GM21423 (cell line): ENCODE measurements around the gene MICAL2.

Source experiments
- ATAC-seq: cut with Tn5 transposase; IDR thresholded peaks from one replicate; pipeline ENCODE4 v1.9.1; 2021; ENCODE audit warnings: mild to moderate bottlenecking, moderate library complexity; ENCODE audit not compliant: unreplicated experiment

Gene MICAL2

DNA sequence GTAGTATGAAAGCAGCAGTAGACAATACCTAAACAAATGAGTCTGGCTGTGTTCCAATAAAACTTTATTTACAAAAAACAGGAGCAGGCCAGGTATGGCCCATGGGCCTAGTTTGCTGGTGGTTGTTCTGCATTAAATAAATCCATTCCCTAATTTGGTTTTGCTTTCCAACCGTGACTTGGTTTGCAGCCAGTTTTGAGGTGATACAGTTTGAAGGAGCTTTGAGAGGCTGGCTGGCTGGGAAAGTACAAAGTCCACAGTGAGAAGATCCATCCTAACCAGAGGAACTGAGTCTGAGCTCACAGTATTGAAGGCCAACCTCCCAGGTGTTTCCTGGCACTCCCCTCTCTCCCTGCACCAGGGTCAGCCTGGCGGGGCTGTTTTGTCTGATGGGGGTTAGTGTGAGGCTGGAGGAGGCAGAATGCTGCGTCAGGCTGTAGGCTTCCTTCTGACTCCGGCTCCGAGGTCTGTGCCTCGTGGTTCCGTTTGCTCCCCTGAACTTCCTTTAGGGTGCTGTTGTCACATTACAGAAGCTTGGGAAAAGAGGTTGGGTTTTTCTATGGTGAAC is 129.5 kb downstream of the MICAL2 start:
- no peak for ATAC-seq

GRCh38 chr11:12240677-12241076 is 130.3 kb downstream of the MICAL2 start:
- ATAC-seq = no peak

DNA sequence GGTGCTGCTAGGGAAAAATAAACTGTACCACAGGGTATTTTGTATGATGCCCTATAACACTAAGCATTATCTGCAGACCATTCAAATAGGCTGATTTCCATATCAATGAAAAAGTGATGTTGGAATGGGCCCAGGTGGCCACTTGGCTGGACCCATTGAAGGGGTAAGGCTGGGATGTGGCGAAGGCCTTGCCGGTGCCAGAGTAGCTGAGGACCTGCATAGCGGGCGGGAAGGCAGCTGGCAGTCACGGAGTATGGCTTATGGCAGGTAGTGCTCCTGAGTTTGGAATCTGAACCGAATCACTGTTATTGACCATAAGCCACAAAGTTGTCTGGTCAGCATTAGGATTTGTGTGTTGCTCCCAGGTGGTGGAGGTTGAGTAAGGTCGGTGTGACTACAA is 131.0 kb downstream of the MICAL2 start:
- ATAC-seq = no peak

DNA sequence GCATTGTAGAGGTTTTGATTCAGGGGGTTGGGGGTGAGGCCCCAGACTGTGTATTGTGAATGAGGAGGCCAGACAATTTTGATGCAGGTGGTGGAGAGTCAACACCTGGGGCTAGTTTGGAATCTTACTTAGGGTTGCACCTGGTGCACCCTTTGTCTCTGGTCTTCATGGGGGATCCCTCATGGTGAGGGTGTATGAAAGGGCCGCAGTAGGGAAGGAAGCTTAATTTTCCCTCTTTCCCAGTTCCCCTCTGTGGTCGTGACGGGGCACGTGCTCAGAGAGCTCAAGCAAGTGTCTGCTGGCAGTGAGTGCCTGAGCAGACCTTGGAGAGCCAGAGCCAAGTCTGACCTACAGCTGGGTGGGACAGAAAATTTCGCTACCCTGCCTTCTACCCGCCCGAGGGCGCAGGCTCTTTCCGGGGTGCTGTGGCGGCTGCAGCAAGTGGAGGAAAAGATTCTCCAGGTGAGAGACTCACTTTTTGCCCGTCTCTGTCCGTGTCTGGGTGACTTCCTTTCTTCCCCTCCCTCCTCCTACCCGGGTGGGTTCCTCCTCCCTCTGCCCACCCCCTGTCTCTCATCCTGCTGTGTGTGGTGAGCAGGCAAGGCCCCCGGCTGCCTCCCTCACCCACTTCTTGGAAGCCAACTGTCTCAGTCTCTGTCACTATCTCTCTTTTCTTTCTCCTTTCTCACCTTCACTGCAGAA is 131.7 kb downstream of the MICAL2 start:
- ATAC-seq = no peak

- no peak for ATAC-seq
Observed at GRCh38 chr11:12242966-12243365, 132.6 kb downstream of the MICAL2 start.

- ATAC-seq = no peak
Observed at GRCh38 chr11:12243486-12243885, 133.1 kb downstream of the MICAL2 start.

GRCh38 chr11:12243911-12244550 is 133.6 kb downstream of the MICAL2 start:
- ATAC-seq = no peak

- no peak for ATAC-seq
Observed at GRCh38 chr11:12245091-12245490, 134.7 kb downstream of the MICAL2 start.

- ATAC-seq = no peak
Observed at GRCh38 chr11:12245549-12246016, 135.2 kb downstream of the MICAL2 start.

- no peak for ATAC-seq
Observed at GRCh38 chr11:12246147-12246546, 135.8 kb downstream of the MICAL2 start.

- ATAC-seq = no peak
Observed at GRCh38 chr11:12246989-12247388, 136.6 kb downstream of the MICAL2 start.

DNA sequence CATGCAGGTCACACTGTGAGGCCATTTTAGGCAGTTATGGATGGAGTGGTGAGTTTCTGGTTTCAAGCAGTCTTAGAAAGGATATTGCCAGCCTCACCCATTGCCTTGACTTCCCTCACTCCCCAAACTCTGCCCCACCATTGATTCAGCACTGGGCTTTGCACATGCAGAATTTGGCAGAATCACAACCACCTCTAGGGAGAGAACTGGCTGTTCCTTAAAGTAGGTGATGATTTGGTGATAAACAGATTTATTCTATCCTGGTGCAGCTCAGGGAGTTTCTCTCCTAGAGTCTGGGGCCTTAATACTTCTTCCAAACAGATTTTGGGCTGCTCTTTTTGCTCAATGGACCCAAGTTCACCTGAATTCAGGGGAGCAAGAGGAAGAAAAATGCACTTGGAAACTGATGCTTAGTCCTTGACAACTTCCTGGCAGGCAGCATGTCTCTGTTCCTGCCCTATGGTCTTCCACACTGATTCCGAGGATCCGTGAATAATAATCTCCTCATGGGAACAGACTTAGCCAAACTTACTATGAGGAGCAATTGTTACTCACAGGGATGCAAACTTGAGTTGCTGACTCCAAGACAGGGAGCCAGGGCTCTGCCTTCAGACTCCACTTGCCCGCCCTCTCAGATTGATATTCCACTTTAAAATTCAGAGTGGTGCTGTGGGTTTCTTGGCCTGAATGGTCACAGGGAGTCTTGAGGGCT is 137.3 kb downstream of the MICAL2 start:
- ATAC-seq = no peak

GRCh38 chr11:12248330-12248729 is 137.9 kb downstream of the MICAL2 start:
- ATAC-seq = no peak

GRCh38 chr11:12249590-12250260 is 139.3 kb downstream of the MICAL2 start:
- no peak for ATAC-seq

GRCh38 chr11:12251666-12252560 is 141.5 kb downstream of the MICAL2 start:
- ATAC-seq = no peak

GRCh38 chr11:12253843-12254281 is 143.5 kb downstream of the MICAL2 start:
- no peak for ATAC-seq

DNA sequence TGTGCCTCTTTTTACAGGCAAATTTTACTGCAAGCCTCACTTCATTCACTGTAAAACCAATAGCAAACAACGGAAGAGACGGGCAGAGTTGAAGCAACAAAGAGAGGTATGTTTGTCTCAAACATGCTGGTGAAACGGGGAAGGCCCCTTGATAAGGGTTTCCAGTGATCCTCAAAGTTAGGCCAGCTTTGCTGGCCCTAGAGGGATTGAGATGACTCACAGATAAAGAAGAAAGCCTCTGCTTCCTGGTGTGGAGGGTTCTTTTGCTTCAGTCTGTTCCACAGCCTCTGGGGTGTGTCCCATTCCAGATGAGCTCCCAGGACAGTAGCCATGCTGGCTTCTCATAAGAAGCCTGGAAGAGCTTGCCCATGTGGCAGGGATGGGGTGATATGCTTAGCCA is 148.1 kb downstream of the MICAL2 start:
- no peak for ATAC-seq

- ATAC-seq = no peak
Observed at GRCh38 chr11:12259956-12260355, 149.6 kb downstream of the MICAL2 start.

DNA sequence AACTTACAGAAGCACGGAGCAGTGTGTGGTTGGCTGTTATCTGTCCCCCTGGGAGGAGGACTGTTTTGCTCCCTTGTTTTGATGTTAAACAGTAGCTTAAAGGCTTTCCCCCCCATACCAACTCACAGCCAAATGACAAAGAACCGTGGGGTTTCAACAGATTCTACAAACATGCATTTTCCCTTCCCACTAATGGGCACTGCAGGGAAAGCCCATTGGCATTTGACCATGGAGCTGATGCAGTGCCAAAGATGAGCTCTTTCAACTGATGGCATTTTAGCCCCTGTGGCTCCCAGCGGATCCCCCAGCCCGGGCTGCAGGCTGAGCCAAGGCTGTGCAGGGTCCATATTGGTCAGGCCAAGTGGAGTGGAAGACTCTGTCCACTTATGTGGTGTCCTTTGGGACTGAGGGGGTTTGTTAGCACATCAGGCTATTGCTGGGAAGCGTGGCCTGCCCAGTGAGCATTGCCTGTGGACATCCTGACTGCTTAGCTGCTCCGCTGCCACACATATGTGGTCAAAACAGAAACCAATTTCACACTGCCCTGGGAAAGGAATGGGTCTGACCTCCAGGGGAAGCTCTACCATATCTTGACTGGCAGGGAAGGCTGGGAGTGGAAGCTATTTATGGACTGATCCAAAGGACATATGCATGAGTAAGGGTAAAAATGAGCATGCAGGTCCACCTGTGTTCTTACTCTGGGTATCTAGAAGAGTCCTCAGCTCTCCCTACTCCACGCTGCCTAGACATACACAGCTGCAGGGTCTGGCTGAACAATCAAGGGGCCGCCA is 150.5 kb downstream of the MICAL2 start:
- no peak for ATAC-seq
